Neutrophil (primary cell): ENCODE results near the gene RRP12.

Experiments
- H3K27ac ChIP-seq: fragments of 200-600 bp; sonication (generic); 2 replicates; pipeline ENCODE4 v1.5.1; 2016; ENCODE audit warnings: mild to moderate bottlenecking, moderate library complexity
- H3K27me3 ChIP-seq: fragments of 200-600 bp; sonication (generic); 2 replicates; pipeline ENCODE4 v1.6.0; 2016; ENCODE audit warnings: mild to moderate bottlenecking
- H3K36me3 ChIP-seq: fragments of 200-600 bp; sonication (generic); 2 replicates; pipeline ENCODE4 v1.5.1; 2017
- H3K4me1 ChIP-seq, 2 experiments: fragments of 200-600 bp in 1 of 2; sonication (generic) in 1 of 2; 1 replicate in 1 of 2; 2 replicates in 1 of 2; pipeline versions ENCODE4 v1.5.1 to v1.6.1; 2013 to 2016; ENCODE audit warnings: low read depth in 1 of 2, low read length in 1 of 2, mild to moderate bottlenecking in 1 of 2, moderate library complexity in 1 of 2; ENCODE audit not compliant: control insufficient read depth in 1 of 2, insufficient read depth in 1 of 2
- H3K4me3 ChIP-seq, 2 experiments: fragments of 200-600 bp in 1 of 2; sonication (generic) in 1 of 2; 1 replicate in 1 of 2; 2 replicates in 1 of 2; pipeline ENCODE4 v1.5.1; 2013 to 2016; ENCODE audit warnings: low read depth in 1 of 2, low read length in 1 of 2, mild to moderate bottlenecking in 1 of 2, moderate library complexity in 1 of 2
- H3K9me3 ChIP-seq: fragments of 200-600 bp; sonication (generic); 2 replicates; pipeline ENCODE4 v1.5.1; 2016
- TF ChIP-seq, protein P1 (sequence below): fragments of 200-600 bp; sonication (generic); IDR thresholded peaks from 2 replicates; pipeline ENCODE4 v1.5.1; 2016; ENCODE audit warnings: antibody characterized with exemption

RRP12 gene

DNA sequence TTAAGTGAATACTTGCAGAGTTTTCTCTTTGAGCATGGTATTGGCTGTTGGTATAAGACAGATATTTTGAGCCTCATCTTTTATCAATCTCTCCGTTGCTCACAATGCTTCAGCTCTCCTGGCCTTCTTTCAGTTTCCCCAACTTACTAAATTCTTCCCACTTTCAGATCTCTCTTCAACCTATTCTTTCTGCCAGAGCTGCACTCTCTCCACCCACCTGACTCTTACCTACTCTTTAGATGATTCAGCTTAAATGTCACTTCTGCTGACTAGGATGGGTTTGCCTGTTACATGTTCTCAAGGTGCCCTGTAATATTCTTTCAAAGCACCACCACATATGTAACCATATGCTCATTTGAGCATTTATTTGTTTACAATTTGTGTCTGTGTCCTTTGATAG, 43.1 kb upstream of the RRP12 start:
- no peaks in the 10 kb centered on the region for H3K27me3 ChIP-seq
- H3K9me3 ChIP-seq, result no peaks in the 10 kb centered on the region
- no peak overlapping the region for H3K4me3 ChIP-seq
- no peak overlapping the region for H3K27ac ChIP-seq
- H3K36me3 ChIP-seq, result peaks cover 21% of the 10 kb centered on the region
- H3K4me1 ChIP-seq, result peaks cover 22 to 28% of the 10 kb centered on the region in 2 experiments
- TF ChIP-seq, protein P1, sequence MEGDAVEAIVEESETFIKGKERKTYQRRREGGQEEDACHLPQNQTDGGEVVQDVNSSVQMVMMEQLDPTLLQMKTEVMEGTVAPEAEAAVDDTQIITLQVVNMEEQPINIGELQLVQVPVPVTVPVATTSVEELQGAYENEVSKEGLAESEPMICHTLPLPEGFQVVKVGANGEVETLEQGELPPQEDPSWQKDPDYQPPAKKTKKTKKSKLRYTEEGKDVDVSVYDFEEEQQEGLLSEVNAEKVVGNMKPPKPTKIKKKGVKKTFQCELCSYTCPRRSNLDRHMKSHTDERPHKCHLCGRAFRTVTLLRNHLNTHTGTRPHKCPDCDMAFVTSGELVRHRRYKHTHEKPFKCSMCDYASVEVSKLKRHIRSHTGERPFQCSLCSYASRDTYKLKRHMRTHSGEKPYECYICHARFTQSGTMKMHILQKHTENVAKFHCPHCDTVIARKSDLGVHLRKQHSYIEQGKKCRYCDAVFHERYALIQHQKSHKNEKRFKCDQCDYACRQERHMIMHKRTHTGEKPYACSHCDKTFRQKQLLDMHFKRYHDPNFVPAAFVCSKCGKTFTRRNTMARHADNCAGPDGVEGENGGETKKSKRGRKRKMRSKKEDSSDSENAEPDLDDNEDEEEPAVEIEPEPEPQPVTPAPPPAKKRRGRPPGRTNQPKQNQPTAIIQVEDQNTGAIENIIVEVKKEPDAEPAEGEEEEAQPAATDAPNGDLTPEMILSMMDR, result no peak

DNA sequence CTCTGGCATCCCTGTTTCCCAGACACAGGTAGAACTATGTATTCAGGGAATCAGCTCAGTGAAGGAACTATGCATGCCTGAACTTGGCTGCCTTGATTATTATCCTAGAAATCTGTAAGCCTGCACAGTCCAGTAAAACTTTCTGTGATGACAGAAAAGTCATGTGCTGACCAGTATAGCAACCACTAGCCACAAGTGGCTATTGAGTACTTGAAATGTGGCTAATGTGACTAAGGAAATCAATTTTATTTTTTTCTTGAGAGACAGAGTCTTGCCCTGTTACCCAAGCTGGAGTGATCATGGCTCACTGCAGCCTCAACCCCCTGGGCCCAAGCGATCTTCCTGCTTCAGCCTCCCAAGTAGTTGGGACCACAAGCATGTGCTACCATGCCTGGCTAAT, 41.1 kb upstream of the RRP12 start:
- Histone ChIP-seq H3K9me3 (no peaks in the 10 kb centered on the region), H3K36me3 (peaks cover 35% of the 10 kb centered on the region)
- TF ChIP-seq, protein P1, result no peak

DNA sequence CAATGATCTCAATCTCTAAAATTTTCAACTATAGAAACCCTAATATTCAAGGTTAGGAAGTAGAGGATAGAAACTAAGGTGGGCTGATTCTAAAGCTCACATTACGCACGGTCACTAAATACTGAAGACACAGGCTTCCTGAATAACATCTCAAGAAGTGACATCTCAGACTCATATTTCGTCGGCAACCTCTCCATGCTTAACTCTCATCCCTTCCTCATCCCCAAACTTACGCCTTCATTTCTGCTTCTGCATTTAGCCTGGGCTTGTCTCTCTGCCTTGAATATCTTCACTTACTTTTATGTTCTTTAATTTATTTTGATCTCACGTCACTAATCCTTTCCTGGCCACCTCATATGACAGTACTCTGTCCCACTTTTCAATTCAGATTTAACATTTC, 34.1 kb upstream of the RRP12 start:
- peaks cover 84% of the 10 kb centered on the region for H3K36me3 ChIP-seq
- peak overlapping the region; percentile 11 for H3K27ac ChIP-seq
- no peaks in the 10 kb centered on the region for H3K9me3 ChIP-seq
- H3K4me3 ChIP-seq, result no peak overlapping the region
- no peaks in the 10 kb centered on the region for H3K4me1 ChIP-seq
- no peaks in the 10 kb centered on the region for H3K27me3 ChIP-seq
- TF ChIP-seq, protein P1, result no peak

More for the DNA sequence above, 41.1 kb upstream of the RRP12 start:
- Histone ChIP-seq H3K4me1 (peaks cover 22 to 28% of the 10 kb centered on the region in 2 experiments), H3K4me3 (no peak overlapping the region), H3K27me3 (no peaks in the 10 kb centered on the region), H3K27ac (no peak overlapping the region)

DNA sequence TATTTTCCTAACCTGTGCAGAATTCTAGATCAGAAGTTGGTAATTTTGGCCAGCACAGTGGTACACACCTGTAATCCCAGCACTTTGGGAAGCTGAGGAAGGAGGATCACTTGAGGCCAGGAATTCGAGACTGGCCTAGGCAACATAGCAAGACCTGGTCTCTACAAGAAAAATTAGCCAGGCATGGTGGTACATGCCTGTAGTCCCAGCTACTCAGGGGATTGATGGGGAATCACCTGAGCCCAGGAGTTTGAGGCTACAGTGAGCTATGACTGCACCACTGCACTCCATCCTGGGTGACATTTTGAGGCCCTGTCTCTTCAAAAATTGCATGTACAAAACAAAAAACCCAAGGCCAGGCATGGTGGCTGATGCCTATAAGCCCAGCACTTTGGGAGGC, 33.4 kb upstream of the RRP12 start:
- no peaks in the 10 kb centered on the region for H3K9me3 ChIP-seq
- H3K27me3 ChIP-seq, result no peaks in the 10 kb centered on the region
- H3K27ac ChIP-seq, result peak overlapping the region; percentile 43
- H3K4me1 ChIP-seq, result peaks cover 1 to 4% of the 10 kb centered on the region in 2 experiments
- TF ChIP-seq, protein P1, result no peak
- H3K36me3 ChIP-seq, result peaks cover 84% of the 10 kb centered on the region
- H3K4me3 ChIP-seq, result no peak overlapping the region

DNA sequence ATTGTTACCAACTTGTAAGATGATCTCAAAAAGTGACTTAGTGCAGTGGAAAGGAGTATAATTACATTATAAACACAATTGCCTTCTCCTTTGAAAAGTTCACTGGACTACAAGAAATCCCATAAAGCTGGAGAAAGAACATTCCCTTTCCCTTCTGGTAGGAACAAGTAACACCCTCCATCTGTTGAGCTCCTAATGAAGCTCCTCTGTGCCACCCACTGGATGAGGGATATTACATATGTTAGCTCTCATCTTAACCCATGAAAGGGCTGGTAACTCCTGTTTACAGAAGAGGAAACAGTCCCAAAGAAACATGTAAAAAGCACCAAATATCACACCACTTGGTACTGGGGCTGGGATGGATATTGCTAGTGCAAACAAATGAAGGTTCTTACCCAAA, 32.9 kb upstream of the RRP12 start:
- H3K27ac ChIP-seq, result peak overlapping the region; percentile 43
- peaks cover 6 to 9% of the 10 kb centered on the region in 2 experiments for H3K4me1 ChIP-seq
- TF ChIP-seq, protein P1, result no peak
- no peak overlapping the region for H3K4me3 ChIP-seq
- peaks cover 82% of the 10 kb centered on the region for H3K36me3 ChIP-seq
- H3K27me3 ChIP-seq, result no peaks in the 10 kb centered on the region
- H3K9me3 ChIP-seq, result no peaks in the 10 kb centered on the region

DNA sequence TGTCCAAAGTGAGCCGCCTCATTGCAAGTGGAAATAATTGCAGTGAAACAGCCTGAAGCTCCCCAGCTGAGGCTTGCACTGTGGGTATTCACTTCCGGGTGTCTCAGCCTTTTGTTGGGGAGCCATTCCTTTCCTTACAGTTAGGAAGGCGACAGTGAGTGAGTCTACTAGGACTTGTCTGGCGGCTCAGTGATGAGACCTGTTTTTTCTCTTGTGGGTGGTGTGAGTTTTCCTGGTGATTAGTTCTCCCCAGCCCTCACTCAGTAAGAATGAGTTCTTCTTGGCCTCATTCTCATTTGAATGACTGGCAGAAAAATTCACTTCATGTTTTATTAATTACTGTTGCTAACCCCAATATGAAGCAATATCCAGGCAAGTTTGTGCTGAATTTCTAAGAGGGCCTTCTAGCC, 27.4 kb upstream of the RRP12 start:
- H3K4me3 ChIP-seq, result peak overlapping the region; percentile 28 to 74
- H3K9me3 ChIP-seq, result no peaks in the 10 kb centered on the region
- H3K27ac ChIP-seq, result peak overlapping the region; percentile 93
- peaks cover 39% of the 10 kb centered on the region for H3K36me3 ChIP-seq
- H3K4me1 ChIP-seq, result peaks cover 54 to 56% of the 10 kb centered on the region in 2 experiments
- H3K27me3 ChIP-seq, result no peaks in the 10 kb centered on the region
- TF ChIP-seq, protein P1, result no peak
